Vagina (tissue), 2 donors: Measurements from ENCODE around the gene RDH11.
"Not testable (repeated sequence)": the region's sequence is repeated elsewhere in the genome, so short reads cannot be mapped to it uniquely, and the experiment has no call there.

Experiments used
- POLR2A ChIP-seq, 2 donors: fragments of 450-650 bp; IDR thresholded peaks; one replicate each; pipeline ENCODE4 v1.6.1; 2017; ENCODE audit warnings: antibody characterized with exemption in 2 of 2, mild to moderate bottlenecking in 2 of 2, moderate library complexity in 2 of 2
- POLR2AphosphoS5 ChIP-seq, 2 donors: sonication (generic); formaldehyde crosslinking; IDR thresholded peaks; one replicate each; pipeline ENCODE4 v1.9.0; 2017; ENCODE audit warnings: antibody characterized with exemption in 2 of 2, mild to moderate bottlenecking in 2 of 2, low read depth in 1 of 2; ENCODE audit not compliant: insufficient read depth in 1 of 2
- TF ChIP-seq, protein P1 (sequence below), 3 experiments: fragments of 450-650 bp in 2 of 3; fragments of 200-600 bp in 1 of 3; sonication (generic) in 1 of 3; IDR thresholded peaks; one replicate each; pipeline ENCODE4 v1.5.1; 2017 to 2019; ENCODE audit warnings: antibody characterized with exemption in 3 of 3, mild to moderate bottlenecking in 2 of 3, moderate library complexity in 2 of 3

DNA sequence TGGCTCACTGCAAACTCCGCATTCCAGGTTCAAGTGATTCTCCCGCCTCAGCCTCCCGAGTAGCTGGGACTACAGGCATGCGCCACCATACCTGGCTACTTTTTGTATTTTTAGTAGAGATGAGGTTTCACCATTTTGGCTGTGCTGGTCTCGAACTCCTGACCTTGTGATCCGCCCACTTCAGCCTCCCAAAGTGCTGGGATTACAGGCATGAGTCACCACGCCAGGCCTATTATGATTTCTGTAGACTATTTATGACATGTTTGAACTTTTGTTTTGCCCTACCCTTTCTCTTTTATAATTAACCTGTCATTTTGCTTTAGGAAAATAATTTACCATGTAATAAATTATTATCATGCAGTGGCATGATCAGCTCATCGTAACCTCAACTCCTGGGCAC is 5.9 kb upstream of the RDH11 start, which contains the start of gene RDH12:
- not testable (repeated sequence) for TF ChIP-seq POLR2AphosphoS5 (IDR thresholded peaks at IDR 0.05; ENCODE audit: insufficient read depth in 1 of 2, low read depth in 1 of 2); POLR2A (IDR thresholded peaks at IDR 0.05)
- TF ChIP-seq, protein P1, sequence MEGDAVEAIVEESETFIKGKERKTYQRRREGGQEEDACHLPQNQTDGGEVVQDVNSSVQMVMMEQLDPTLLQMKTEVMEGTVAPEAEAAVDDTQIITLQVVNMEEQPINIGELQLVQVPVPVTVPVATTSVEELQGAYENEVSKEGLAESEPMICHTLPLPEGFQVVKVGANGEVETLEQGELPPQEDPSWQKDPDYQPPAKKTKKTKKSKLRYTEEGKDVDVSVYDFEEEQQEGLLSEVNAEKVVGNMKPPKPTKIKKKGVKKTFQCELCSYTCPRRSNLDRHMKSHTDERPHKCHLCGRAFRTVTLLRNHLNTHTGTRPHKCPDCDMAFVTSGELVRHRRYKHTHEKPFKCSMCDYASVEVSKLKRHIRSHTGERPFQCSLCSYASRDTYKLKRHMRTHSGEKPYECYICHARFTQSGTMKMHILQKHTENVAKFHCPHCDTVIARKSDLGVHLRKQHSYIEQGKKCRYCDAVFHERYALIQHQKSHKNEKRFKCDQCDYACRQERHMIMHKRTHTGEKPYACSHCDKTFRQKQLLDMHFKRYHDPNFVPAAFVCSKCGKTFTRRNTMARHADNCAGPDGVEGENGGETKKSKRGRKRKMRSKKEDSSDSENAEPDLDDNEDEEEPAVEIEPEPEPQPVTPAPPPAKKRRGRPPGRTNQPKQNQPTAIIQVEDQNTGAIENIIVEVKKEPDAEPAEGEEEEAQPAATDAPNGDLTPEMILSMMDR (IDR thresholded peaks at IDR 0.05): not testable (repeated sequence)
